ENCODE results near the gene DLG1. TPM values are rescaled to one million over a fixed set of nuclear protein-coding genes. Genes with fewer than 3 reads are reported as not detected.

Gene DLG1
- total and polyA plus RNA-seq, 8 donors: 17.9 to 173 (median 92.9) TPM

- Histone ChIP-seq H3K27ac (no peak overlapping the region), H3K4me1 (peaks cover 0 to 10% (median 2%) of the 10 kb centered on the region in 4 donors), H3K27me3 (no peaks in the 10 kb centered on the region), H3K4me3 (no peak overlapping the region), H3K36me3 (peaks cover 14 to 77% (median 65%) of the 10 kb centered on the region in 4 donors), H3K9me3 (peaks cover 0 to 6% (median 0%) of the 10 kb centered on the region in 4 donors)
- DNase-seq: no peak
- TF ChIP-seq POLR2A (IDR thresholded peaks at IDR 0.05) (no peak), EP300 (IDR thresholded peaks at IDR 0.05) (no peak), POLR2AphosphoS5 (IDR thresholded peaks at IDR 0.05) (no peak)
- TF ChIP-seq, protein P1, sequence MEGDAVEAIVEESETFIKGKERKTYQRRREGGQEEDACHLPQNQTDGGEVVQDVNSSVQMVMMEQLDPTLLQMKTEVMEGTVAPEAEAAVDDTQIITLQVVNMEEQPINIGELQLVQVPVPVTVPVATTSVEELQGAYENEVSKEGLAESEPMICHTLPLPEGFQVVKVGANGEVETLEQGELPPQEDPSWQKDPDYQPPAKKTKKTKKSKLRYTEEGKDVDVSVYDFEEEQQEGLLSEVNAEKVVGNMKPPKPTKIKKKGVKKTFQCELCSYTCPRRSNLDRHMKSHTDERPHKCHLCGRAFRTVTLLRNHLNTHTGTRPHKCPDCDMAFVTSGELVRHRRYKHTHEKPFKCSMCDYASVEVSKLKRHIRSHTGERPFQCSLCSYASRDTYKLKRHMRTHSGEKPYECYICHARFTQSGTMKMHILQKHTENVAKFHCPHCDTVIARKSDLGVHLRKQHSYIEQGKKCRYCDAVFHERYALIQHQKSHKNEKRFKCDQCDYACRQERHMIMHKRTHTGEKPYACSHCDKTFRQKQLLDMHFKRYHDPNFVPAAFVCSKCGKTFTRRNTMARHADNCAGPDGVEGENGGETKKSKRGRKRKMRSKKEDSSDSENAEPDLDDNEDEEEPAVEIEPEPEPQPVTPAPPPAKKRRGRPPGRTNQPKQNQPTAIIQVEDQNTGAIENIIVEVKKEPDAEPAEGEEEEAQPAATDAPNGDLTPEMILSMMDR (IDR thresholded peaks at IDR 0.05): no peak
- WGBS, 5 donors: 92 to 99% (median 98%) methylated on average over 3 of the region's 3 CpGs
- intact Hi-C loops (cut with DNase I; ENCODE audit: low total_unique reads): no loop called here
These were observed 161.7 kb downstream of the DLG1 start for GRCh38 chr3:197136744-197137143.

DNA sequence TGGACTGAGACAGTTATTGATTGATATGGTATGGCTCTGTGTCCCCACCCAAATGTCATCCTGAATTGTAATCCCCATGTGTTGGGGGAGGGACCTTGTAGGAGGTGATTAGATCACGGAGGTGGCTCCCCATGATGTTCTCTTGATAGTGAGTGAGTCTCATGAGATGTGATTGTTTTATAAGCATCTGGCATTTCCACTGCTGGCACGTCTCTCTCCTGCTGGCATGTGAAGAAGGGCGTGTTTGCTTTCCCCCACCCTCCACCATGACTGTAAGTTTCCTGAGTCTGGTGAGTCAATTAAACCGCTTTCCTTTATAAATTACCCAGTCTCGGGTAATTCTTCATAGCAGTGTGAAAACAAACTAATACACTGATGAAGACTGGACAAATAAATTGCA, 163.2 kb downstream of the DLG1 start:
- Histone ChIP-seq H3K9me3 (peaks cover 0 to 6% (median 0%) of the 10 kb centered on the region in 4 donors), H3K4me3 (no peak overlapping the region), H3K27me3 (no peaks in the 10 kb centered on the region), H3K36me3 (peaks cover 14 to 69% (median 62%) of the 10 kb centered on the region in 4 donors), H3K27ac (no peak overlapping the region), H3K4me1 (peaks cover 0 to 10% (median 2%) of the 10 kb centered on the region in 4 donors)
- TF ChIP-seq POLR2A (IDR thresholded peaks at IDR 0.05) (no peak), EP300 (IDR thresholded peaks at IDR 0.05) (no peak), POLR2AphosphoS5 (IDR thresholded peaks at IDR 0.05) (no peak)
- TF ChIP-seq, protein P1 (IDR thresholded peaks at IDR 0.05): no peak
- WGBS, 5 donors: 95 to 98% (median 96%) methylated on average over 5 of the region's 5 CpGs
- no peak for DNase-seq
- intact Hi-C loops (cut with DNase I; ENCODE audit: low total_unique reads): no loop called here

DNA sequence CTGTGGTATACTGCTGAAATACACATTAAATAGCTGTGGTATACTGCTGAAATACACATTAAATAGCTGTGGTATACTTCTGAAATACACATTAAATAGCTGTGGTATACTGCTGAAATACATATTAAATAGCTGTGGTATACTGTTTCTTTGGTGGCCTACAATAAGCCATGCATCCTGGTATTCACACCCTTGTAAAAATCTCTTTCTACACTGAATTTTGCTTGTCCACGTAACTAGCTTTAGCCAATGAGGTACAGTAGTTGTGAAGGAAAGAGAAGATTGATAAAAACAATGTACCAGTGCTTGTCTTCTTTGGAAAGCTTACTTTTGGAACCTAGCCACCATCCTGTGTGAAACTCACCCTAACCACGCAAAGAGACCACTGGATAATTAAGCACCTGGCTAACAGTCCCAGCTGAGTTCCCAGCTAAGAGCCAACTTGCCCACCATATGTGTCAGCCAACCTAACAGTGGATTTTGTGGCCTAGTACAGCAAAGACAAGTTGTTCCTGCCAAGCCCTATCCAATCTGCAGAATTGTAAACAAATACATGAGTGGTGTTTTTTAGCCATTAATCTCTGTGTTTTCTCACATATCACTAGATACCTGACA, 165.4 kb downstream of the DLG1 start:
- H3K9me3 ChIP-seq: peaks cover 0 to 6% (median 0%) of the 10 kb centered on the region in 4 donors
- no peak for DNase-seq
- no peaks in the 10 kb centered on the region for H3K27me3 ChIP-seq
- peaks cover 21 to 74% (median 63%) of the 10 kb centered on the region in 4 donors for H3K36me3 ChIP-seq
- 91 to 97% (median 95%) methylated on average over 2 of the region's 2 CpGs for WGBS, 5 donors
- no peak overlapping the region for H3K4me3 ChIP-seq
- TF ChIP-seq POLR2A (IDR thresholded peaks at IDR 0.05) (no peak), POLR2AphosphoS5 (IDR thresholded peaks at IDR 0.05) (no peak), EP300 (IDR thresholded peaks at IDR 0.05) (no peak)
- TF ChIP-seq, protein P1 (IDR thresholded peaks at IDR 0.05): no peak
- intact Hi-C loops (cut with DNase I; ENCODE audit: low total_unique reads): no loop called here
- no peak overlapping the region for H3K27ac ChIP-seq
- peaks cover 0 to 10% (median 2%) of the 10 kb centered on the region in 4 donors for H3K4me1 ChIP-seq

GRCh38 chr3:197125636-197126035, 172.8 kb downstream of the DLG1 start:
- no peak for TF ChIP-seq POLR2AphosphoS5 (IDR thresholded peaks at IDR 0.05)
- no peak for TF ChIP-seq POLR2A (IDR thresholded peaks at IDR 0.05)
- TF ChIP-seq, protein P1 (IDR thresholded peaks at IDR 0.05): no peak
- TF ChIP-seq EP300 (IDR thresholded peaks at IDR 0.05): no peak
- Histone ChIP-seq H3K27ac (no peak overlapping the region), H3K4me1 (no peaks in the 10 kb centered on the region), H3K9me3 (no peaks in the 10 kb centered on the region), H3K36me3 (peaks cover 7 to 54% (median 54%) of the 10 kb centered on the region in 4 donors), H3K27me3 (no peaks in the 10 kb centered on the region), H3K4me3 (no peak overlapping the region)
- WGBS, 5 donors: 78 to 92% (median 82%) methylated on average over 2 of the region's 2 CpGs
- no peak for DNase-seq
- intact Hi-C loops (cut with DNase I; ENCODE audit: low total_unique reads): no loop called here

Data from stomach (tissue), 9 donors.